RWPE2 (cell line): Measurements from ENCODE around the gene CCDC32.
A peak's percentile ranks its signal among the peaks of the same experiment; 100 is the strongest.

ENCODE experiments used
- ATAC-seq: fragments of 200-7000 bp; cut with Tn5 transposase; 3 replicates; pipeline ENCODE4 v1.9.1; 2021; ENCODE audit warnings: low read depth
- DNase-seq: peaks from one replicate; pipeline ENCODE4 v3.0.0-alpha.2; 2020; ENCODE audit warnings: low spot score
- H3K27ac ChIP-seq: fragments of 450-650 bp; 2 replicates; pipeline ENCODE4 v1.5.1; 2017; ENCODE audit warnings: mild to moderate bottlenecking; ENCODE audit not compliant: poor library complexity, severe bottlenecking
- H3K27me3 ChIP-seq: fragments of 250-450 bp; sonication (Bioruptor Pico); 2 replicates; pipeline ENCODE4 v1.5.1; 2021; ENCODE audit warnings: mild to moderate bottlenecking, moderate library complexity; ENCODE audit not compliant: insufficient read depth, poor library complexity, severe bottlenecking
- H3K36me3 ChIP-seq: fragments of 250-450 bp; sonication (Bioruptor Pico); 2 replicates; pipeline ENCODE4 v1.5.1; 2020; ENCODE audit warnings: low read depth, mild to moderate bottlenecking, moderate library complexity
- H3K4me1 ChIP-seq: fragments of 250-450 bp; sonication (Bioruptor Pico); 2 replicates; pipeline ENCODE4 v1.5.1; 2021; ENCODE audit warnings: mild to moderate bottlenecking, moderate library complexity; ENCODE audit not compliant: insufficient read depth, poor library complexity, severe bottlenecking
- H3K4me3 ChIP-seq: fragments of 250-450 bp; sonication (Bioruptor Pico); 2 replicates; pipeline ENCODE4 v1.5.1; 2021; ENCODE audit warnings: mild to moderate bottlenecking, moderate library complexity; ENCODE audit not compliant: severe bottlenecking
- H3K9me3 ChIP-seq: fragments of 250-450 bp; sonication (Bioruptor Pico); 2 replicates; pipeline ENCODE4 v1.5.1; 2021; ENCODE audit warnings: mild to moderate bottlenecking, moderate library complexity; ENCODE audit not compliant: severe bottlenecking
- CTCF ChIP-seq: fragments of 450-650 bp; IDR thresholded peaks from one replicate; pipeline ENCODE4 v1.5.1; 2017; ENCODE audit warnings: mild to moderate bottlenecking, moderate library complexity; ENCODE audit not compliant: poor library complexity, severe bottlenecking

CCDC32 gene

GRCh38 chr15:40564591-40565332 lies at the start of gene CCDC32:
CCDC32 (minus strand) TSS chr15:40565042; CDS start chr15:40563015, 2,027 bp downstream.
- Histone ChIP-seq H3K4me3 (peak within 1 kb of the TSS; percentile 80), H3K27me3 (no peaks in the 10 kb centered on the region), H3K36me3 (peaks cover 14% of the 10 kb centered on the region), H3K4me1 (peaks cover 9% of the 10 kb centered on the region), H3K27ac (peak within 1 kb of the TSS; percentile 72), H3K9me3 (no peaks in the 10 kb centered on the region)
- no peak for TF ChIP-seq CTCF
- DNase-seq (peak; percentile 100), ATAC-seq (peak; percentile 97)

GRCh38 chr15:40613080-40613479 lies 48.2 kb upstream of the CCDC32 start:
- peaks cover 82% of the 10 kb centered on the region for H3K36me3 ChIP-seq
- H3K9me3 ChIP-seq: no peaks in the 10 kb centered on the region
- TF ChIP-seq CTCF: no peak
- no peaks in the 10 kb centered on the region for H3K27me3 ChIP-seq
- H3K27ac ChIP-seq: no peak overlapping the region
- DNase-seq (no peak), ATAC-seq (no peak)
- H3K4me3 ChIP-seq: no peak overlapping the region
- no peaks in the 10 kb centered on the region for H3K4me1 ChIP-seq

- DNase-seq: no peak
- no peaks in the 10 kb centered on the region for H3K4me1 ChIP-seq
- H3K36me3 ChIP-seq: peaks cover 54% of the 10 kb centered on the region
- no peaks in the 10 kb centered on the region for H3K27me3 ChIP-seq
- H3K4me3 ChIP-seq: no peak overlapping the region
- no peak for TF ChIP-seq CTCF
- H3K9me3 ChIP-seq: no peaks in the 10 kb centered on the region
- ATAC-seq: no peak
- no peak overlapping the region for H3K27ac ChIP-seq
Observed at GRCh38 chr15:40603935-40604334, 39.1 kb upstream of the CCDC32 start.

- Histone ChIP-seq H3K36me3 (peaks cover 32% of the 10 kb centered on the region), H3K27ac (no peak overlapping the region), H3K27me3 (no peaks in the 10 kb centered on the region), H3K4me1 (peaks cover 9% of the 10 kb centered on the region), H3K4me3 (no peak overlapping the region), H3K9me3 (no peaks in the 10 kb centered on the region)
- DNase-seq (no peak), ATAC-seq (no peak)
- TF ChIP-seq CTCF: no peak
Observed at GRCh38 chr15:40600956-40601355, 36.1 kb upstream of the CCDC32 start.

GRCh38 chr15:40598672-40599071 lies 33.8 kb upstream of the CCDC32 start:
- DNase-seq (no peak), ATAC-seq (no peak)
- Histone ChIP-seq H3K4me3 (no peak overlapping the region), H3K27ac (no peak overlapping the region), H3K4me1 (peaks cover 16% of the 10 kb centered on the region), H3K36me3 (peaks cover 10% of the 10 kb centered on the region), H3K9me3 (no peaks in the 10 kb centered on the region), H3K27me3 (no peaks in the 10 kb centered on the region)
- no peak for TF ChIP-seq CTCF
